GM12875 (cell line): ENCODE results near the gene DNAJB13.

ENCODE experiments used
- H3K4me3 ChIP-seq: one replicate; pipeline ENCODE4 v1.5.1; 2011; ENCODE audit warnings: low read depth, low read length, control low read depth
- TF ChIP-seq, protein P1 (sequence below): IDR thresholded peaks from 2 replicates; pipeline ENCODE4 v1.5.1; 2011; ENCODE audit warnings: low read depth, mild to moderate bottlenecking, control low read depth, inconsistent platforms, low read length, moderate library complexity, borderline replicate concordance; ENCODE audit not compliant: insufficient read depth

Gene DNAJB13

DNA sequence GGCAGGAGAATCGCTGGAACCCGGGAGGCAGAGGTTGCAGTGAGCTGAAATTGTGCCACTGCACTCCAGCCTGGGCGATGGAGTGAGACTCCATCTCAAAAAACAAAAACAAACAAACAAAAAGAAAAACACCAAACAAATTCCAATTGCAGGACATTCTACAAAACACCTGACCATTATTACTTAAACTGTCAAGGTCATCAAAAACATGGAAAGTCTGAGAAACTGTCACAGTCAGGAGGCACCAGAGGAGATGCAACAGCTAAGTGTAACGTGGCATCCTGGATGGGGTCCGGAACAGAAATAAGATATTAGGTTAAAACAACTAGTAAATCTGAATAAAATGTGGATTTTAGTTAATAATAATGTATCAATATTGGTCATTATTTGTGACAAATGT, 914 bp upstream of the DNAJB13 start:
- TF ChIP-seq, protein P1, sequence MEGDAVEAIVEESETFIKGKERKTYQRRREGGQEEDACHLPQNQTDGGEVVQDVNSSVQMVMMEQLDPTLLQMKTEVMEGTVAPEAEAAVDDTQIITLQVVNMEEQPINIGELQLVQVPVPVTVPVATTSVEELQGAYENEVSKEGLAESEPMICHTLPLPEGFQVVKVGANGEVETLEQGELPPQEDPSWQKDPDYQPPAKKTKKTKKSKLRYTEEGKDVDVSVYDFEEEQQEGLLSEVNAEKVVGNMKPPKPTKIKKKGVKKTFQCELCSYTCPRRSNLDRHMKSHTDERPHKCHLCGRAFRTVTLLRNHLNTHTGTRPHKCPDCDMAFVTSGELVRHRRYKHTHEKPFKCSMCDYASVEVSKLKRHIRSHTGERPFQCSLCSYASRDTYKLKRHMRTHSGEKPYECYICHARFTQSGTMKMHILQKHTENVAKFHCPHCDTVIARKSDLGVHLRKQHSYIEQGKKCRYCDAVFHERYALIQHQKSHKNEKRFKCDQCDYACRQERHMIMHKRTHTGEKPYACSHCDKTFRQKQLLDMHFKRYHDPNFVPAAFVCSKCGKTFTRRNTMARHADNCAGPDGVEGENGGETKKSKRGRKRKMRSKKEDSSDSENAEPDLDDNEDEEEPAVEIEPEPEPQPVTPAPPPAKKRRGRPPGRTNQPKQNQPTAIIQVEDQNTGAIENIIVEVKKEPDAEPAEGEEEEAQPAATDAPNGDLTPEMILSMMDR: no peak
- no peak overlapping the region for H3K4me3 ChIP-seq

DNA sequence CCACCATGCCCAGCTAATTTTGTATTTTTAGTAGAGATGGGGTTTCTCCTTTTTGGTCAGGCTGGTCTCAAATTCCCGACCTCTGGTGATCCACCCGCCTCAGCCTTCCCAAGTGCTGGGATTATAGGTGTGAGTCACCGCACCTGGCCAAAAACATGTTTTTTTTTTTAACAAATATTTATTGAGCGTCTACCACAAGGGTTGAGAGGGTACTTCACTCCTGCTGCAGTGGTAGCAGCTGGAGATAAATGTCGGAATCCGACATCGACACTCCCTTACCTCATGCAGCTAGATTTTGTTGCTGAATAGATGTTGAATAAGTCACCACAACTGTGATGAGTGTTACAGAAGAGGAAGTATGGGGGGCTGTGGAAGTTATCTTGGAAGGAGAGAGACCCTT, 971 bp downstream of the DNAJB13 start:
- no peak overlapping the region for H3K4me3 ChIP-seq
- TF ChIP-seq, protein P1: no peak

DNA sequence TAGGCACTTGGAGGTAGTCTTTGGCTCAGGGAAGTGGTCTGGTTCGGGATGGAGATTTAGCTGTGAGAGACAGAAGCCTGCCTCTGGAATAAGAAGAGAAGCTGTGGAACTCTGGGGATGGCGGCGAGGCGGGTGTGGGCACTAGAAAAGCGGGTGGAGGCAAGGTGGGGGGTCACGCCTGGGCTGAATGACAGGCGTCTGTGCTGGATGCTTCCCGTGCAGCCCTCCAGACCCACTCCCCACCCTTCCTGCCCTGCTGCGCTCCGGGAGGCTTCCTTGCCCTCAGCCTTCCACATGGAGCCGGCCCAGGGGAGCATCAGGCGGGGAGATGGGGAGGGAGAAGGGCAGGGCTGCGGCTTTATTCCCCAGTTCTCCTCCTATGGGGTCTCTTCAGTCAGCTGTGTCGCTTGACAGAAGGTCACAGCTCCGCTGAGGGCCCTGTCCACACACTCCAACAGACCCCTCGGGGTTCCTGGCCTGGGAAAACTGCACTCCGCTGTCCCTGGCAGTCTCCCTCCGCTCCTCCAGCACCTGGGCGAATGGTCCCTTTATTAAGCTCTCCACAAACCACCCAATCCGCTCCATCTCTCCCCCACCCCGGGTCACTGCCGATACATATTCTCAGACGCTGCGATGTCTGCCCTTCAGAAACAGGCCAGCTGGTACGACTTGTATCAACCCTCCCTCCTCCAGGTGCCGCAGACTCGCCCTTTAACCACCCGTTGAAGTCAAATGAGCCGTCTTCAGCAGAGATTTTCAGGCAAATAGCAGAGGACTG, 6.2 kb downstream of the DNAJB13 start:
- no peak overlapping the region for H3K4me3 ChIP-seq
- TF ChIP-seq, protein P1: no peak

DNA sequence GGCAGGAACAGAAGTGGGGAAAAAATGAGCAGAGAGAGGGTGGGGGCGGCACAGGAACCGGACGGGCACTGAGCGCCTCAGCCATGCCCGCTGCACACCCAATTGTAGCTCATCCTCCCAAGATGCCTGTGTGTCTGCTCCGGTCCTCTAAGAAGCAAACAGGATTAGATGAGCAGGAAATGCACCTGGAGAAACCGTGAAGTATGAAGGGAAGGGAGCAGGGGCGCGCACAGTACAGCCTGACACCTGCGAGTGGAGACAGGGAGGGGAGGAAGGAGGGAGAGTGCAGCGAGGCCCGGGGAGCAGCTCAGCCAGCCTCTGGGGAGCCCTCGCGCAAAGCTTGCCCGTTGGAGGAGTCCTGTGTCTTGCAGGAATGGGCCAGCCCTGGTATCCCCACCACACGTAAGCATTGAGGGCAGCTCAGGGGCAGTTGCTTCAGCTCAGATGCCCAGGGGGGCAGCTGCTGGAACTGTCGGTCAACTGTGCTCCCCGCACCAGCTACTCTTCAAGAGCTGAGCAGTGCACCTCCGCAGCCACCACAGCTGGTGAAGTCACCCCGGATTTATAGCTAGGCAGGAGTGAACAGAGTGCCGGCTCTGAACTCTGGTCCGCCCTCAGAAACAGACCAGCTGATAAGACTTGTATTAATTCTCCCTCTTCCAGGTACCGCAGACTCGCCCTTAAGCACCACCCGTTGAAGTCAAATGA, 7.0 kb downstream of the DNAJB13 start:
- H3K4me3 ChIP-seq: no peak overlapping the region
- TF ChIP-seq, protein P1: no peak

DNA sequence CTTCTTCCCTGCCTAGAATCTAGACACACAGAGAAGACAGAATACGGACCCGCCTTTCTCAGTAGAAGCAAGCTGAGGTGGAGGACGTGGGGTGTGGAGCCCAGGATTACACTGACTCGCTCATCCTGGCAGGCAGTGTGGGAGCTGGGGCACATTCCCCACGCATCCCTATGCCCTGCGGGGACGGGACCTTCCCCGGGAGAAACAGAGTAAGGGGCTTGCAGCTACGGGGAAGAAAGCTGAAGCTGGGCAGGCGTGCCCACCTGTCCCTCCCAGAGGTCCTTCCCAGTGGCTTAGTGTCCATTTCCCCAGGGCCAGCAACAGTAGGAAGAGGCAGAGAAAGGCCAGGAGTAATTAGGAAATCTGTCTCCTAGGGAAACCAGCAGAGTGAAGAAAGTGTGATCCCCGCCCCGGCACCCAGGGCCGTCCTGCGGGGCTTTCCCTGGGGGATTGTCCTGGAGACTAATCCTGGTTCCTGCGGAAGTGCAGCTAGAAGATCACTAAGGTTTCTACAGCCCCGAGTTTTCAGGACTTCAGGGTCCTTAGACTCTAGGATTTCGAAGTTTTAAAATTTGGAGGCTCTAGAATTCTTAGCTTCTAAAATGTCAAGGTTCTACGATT, 7.8 kb downstream of the DNAJB13 start:
- H3K4me3 ChIP-seq: no peak overlapping the region
- TF ChIP-seq, protein P1: no peak

DNA sequence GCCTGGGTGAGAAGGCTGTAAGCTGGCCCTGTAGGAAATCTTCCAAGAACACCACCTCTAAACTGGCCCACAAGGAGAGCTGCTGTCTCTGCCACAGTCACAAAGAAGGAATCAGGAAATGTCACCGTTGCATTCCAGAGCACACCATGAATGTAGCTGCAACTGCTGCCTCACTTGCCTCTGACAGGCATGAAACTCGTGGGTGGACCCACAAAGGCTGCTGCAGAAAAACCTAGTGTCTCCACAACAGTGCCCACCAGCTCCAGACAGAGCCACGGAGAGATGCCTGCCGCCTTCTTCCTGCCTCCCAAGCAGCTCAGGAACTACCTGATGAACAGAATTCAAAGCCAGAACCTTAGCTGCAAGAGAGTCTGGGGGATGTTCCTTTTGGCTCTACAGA, 10.5 kb downstream of the DNAJB13 start:
- TF ChIP-seq, protein P1: no peak
- H3K4me3 ChIP-seq: no peak overlapping the region
